ENCODE data around the gene LRP8.

- no peak for TF ChIP-seq CTCF (IDR thresholded peaks at IDR 0.05; ENCODE audit: poor library complexity)
- no peak for TF ChIP-seq EZH2 (IDR thresholded peaks at IDR 0.05; ENCODE audit: borderline replicate concordance)
Observed at GRCh38 chr1:53315456-53316423, 12.1 kb downstream of the LRP8 start.

All from hepatocyte (in vitro differentiated cells).